HG02970 (cell line): ENCODE measurements around the gene PCK1.

Source experiments
- ATAC-seq: cut with Tn5 transposase; IDR thresholded peaks from one replicate; pipeline ENCODE4 v1.9.1; 2021; ENCODE audit warnings: mild to moderate bottlenecking, moderate library complexity, moderate number of reproducible peaks; ENCODE audit not compliant: unreplicated experiment, low FRiP score

Gene PCK1

GRCh38 chr20:57573242-57573641 lies 12.3 kb downstream of the PCK1 start:
- ATAC-seq: no peak

- no peak for ATAC-seq
These were observed 13.0 kb downstream of the PCK1 start for GRCh38 chr20:57573894-57574293.

GRCh38 chr20:57574954-57575353 lies 14.0 kb downstream of the PCK1 start:
- ATAC-seq: no peak

- no peak for ATAC-seq
These were observed 15.1 kb downstream of the PCK1 start for GRCh38 chr20:57576002-57576401.

GRCh38 chr20:57576617-57577550 lies 16.0 kb downstream of the PCK1 start:
- no peak for ATAC-seq

- ATAC-seq: no peak
These were observed 17.0 kb downstream of the PCK1 start for GRCh38 chr20:57577679-57578475.

- no peak for ATAC-seq
These were observed 17.7 kb downstream of the PCK1 start for GRCh38 chr20:57578476-57579165.

GRCh38 chr20:57579331-57579897 lies 18.5 kb downstream of the PCK1 start:
- no peak for ATAC-seq

GRCh38 chr20:57579898-57580447 lies 19.1 kb downstream of the PCK1 start:
- ATAC-seq: no peak

GRCh38 chr20:57580478-57581201 lies 19.7 kb downstream of the PCK1 start:
- no peak for ATAC-seq

- no peak for ATAC-seq
These were observed 20.5 kb downstream of the PCK1 start for GRCh38 chr20:57581202-57582028.

- no peak for ATAC-seq
These were observed 21.1 kb downstream of the PCK1 start for GRCh38 chr20:57582029-57582378.

GRCh38 chr20:57582432-57583288 lies 21.8 kb downstream of the PCK1 start:
- ATAC-seq: no peak

- ATAC-seq: no peak
These were observed 22.7 kb downstream of the PCK1 start for GRCh38 chr20:57583289-57584257.

- ATAC-seq: no peak
These were observed 24.0 kb downstream of the PCK1 start for GRCh38 chr20:57584768-57585461.
